Ascending aorta (tissue), 2 donors: ENCODE measurements around the gene ZNF709. TPM values are rescaled to one million over a fixed set of nuclear protein-coding genes. Genes with fewer than 3 reads are reported as not detected.

Experiments used
- DNase-seq, 2 donors: peaks; one replicate each; pipeline ENCODE4 v3.0.0-alpha.2; 2019; ENCODE audit warnings: low spot score in 2 of 2
- H3K27ac ChIP-seq, 2 donors: fragments of 200-600 bp; sonication (generic); one replicate each; pipeline ENCODE4 v1.5.1; 2016 to 2017; ENCODE audit warnings: mild to moderate bottlenecking in 1 of 2
- H3K27me3 ChIP-seq: fragments of 200-600 bp; sonication (generic); one replicate; pipeline ENCODE4 v1.5.1; 2017
- H3K36me3 ChIP-seq, 2 donors: fragments of 200-600 bp; sonication (generic); one replicate each; pipeline ENCODE4 v1.5.1; 2016
- H3K4me1 ChIP-seq, 2 donors: fragments of 200-600 bp; sonication (generic); one replicate each; pipeline ENCODE4 v1.5.1; 2016 to 2017; ENCODE audit warnings: mild to moderate bottlenecking in 1 of 2
- H3K4me3 ChIP-seq, 2 donors: fragments of 200-600 bp; sonication (generic); one replicate each; pipeline ENCODE4 v1.5.1; 2016 to 2017; ENCODE audit warnings: mild to moderate bottlenecking in 1 of 2
- H3K9me3 ChIP-seq, 2 donors: fragments of 200-600 bp; sonication (generic); one replicate each; pipeline ENCODE4 v1.5.1; 2016
- CTCF ChIP-seq, 3 experiments: fragments of 200-600 bp in 2 of 3; fragments of 450-650 bp in 1 of 3; sonication (generic) in 2 of 3; IDR thresholded peaks; one replicate each; pipeline ENCODE4 v1.5.1; 2016 to 2019; ENCODE audit warnings: antibody characterized with exemption in 3 of 3, mild to moderate bottlenecking in 1 of 3, moderate library complexity in 1 of 3
- intact Hi-C: fragments of 100-400 bp; cut with DNase I; formaldehyde crosslinking; loops from one replicate; pipeline ENCODE4 v1.15.1; 2023
- total RNA-seq: library from RNA; depleted of rRNA; stranded (reverse); fragments of >200 nt; gene quantifications from one replicate; pipeline ENCODE4 v1.1.0, GENCODE V29; 2016

Gene ZNF709
- total RNA-seq, 1 donor from 2014 or later, result 3.4 TPM

GRCh38 chr19:12485571-12485970, 955 bp upstream of the ZNF709 start:
- H3K9me3 ChIP-seq, result no peaks in the 10 kb centered on the region
- TF ChIP-seq CTCF (IDR thresholded peaks at IDR 0.05), result no peak
- intact Hi-C loops, result loop anchor here (10.0 kb wide), 1 partner anchor 81 kb away; the partner anchor contains the start of gene ZNF799
- H3K4me1 ChIP-seq, result peaks cover 0 to 15% of the 10 kb centered on the region in 2 donors
- peak overlapping the region; percentile 86 to 98 for H3K4me3 ChIP-seq
- H3K27ac ChIP-seq, result peak overlapping the region in 1 of 2 donors; percentile 74
- H3K36me3 ChIP-seq, result no peaks in the 10 kb centered on the region
- no peak for DNase-seq
- no peaks in the 10 kb centered on the region for H3K27me3 ChIP-seq

- H3K9me3 ChIP-seq, result no peaks in the 10 kb centered on the region
- H3K36me3 ChIP-seq, result no peaks in the 10 kb centered on the region
- intact Hi-C loops, result loop anchor here (10.0 kb wide), 1 partner anchor 80 kb away; the partner anchor contains the start of gene ZNF799
- peak overlapping the region; percentile 86 to 98 for H3K4me3 ChIP-seq
- peak overlapping the region; percentile 74 to 76 for H3K27ac ChIP-seq
- peaks cover 0 to 15% of the 10 kb centered on the region in 2 donors for H3K4me1 ChIP-seq
- no peak for TF ChIP-seq CTCF (IDR thresholded peaks at IDR 0.05)
- H3K27me3 ChIP-seq, result no peaks in the 10 kb centered on the region
- DNase-seq, result no peak
Observed at GRCh38 chr19:12485052-12485416, 418 bp upstream of the ZNF709 start.

GRCh38 chr19:12484011-12484370, 625 bp downstream of the ZNF709 start:
- peak overlapping the region; percentile 74 to 76 for H3K27ac ChIP-seq
- no peaks in the 10 kb centered on the region for H3K9me3 ChIP-seq
- DNase-seq, result no peak

GRCh38 chr19:12482509-12482886, 2.1 kb downstream of the ZNF709 start:
- TF ChIP-seq CTCF (IDR thresholded peaks at IDR 0.05), result no peak
- Histone ChIP-seq H3K4me1 (peaks cover 0 to 15% of the 10 kb centered on the region in 2 donors), H3K4me3 (no peak overlapping the region), H3K9me3 (no peaks in the 10 kb centered on the region), H3K27me3 (no peaks in the 10 kb centered on the region), H3K36me3 (no peaks in the 10 kb centered on the region), H3K27ac (no peak overlapping the region)
- intact Hi-C loops, result loop anchor here (10.0 kb wide), 1 partner anchor 78 kb away; the partner anchor contains the start of gene ZNF799
- no peak for DNase-seq

More at GRCh38 chr19:12484011-12484370, 625 bp downstream of the ZNF709 start:
- intact Hi-C loops, result loop anchor here (1.0 to 10.0 kb wide), 4 partner anchors 11 to 79 kb away; partner anchors contain the start of genes ZNF443, ZNF564 and ZNF799
- H3K4me1 ChIP-seq, result peaks cover 0 to 15% of the 10 kb centered on the region in 2 donors
- H3K27me3 ChIP-seq, result no peaks in the 10 kb centered on the region
- TF ChIP-seq CTCF (IDR thresholded peaks at IDR 0.05), result no peak
- peak overlapping the region; percentile 86 to 98 for H3K4me3 ChIP-seq
- H3K36me3 ChIP-seq, result no peaks in the 10 kb centered on the region

- H3K27ac ChIP-seq, result no peak overlapping the region
- peaks cover 0 to 3% of the 10 kb centered on the region in 2 donors for H3K9me3 ChIP-seq
- H3K36me3 ChIP-seq, result no peaks in the 10 kb centered on the region
- no peaks in the 10 kb centered on the region for H3K27me3 ChIP-seq
- peaks cover 0 to 15% of the 10 kb centered on the region in 2 donors for H3K4me1 ChIP-seq
- no peak for DNase-seq
- intact Hi-C loops, result loop anchor here (10.0 kb wide), 1 partner anchor 77 kb away; the partner anchor contains the start of gene ZNF799
- H3K4me3 ChIP-seq, result no peak overlapping the region
- TF ChIP-seq CTCF (IDR thresholded peaks at IDR 0.05), result no peak
Observed at GRCh38 chr19:12481781-12482508, 2.7 kb downstream of the ZNF709 start.
